HUDEP-2 (cell line): Measurements from ENCODE around the gene SMYD3.
A peak's percentile ranks its signal among the peaks of the same experiment; 100 is the strongest.

Experiments used
- DNase-seq, 76 experiments: peaks; one replicate each; lab custom pipeline; 2025; ENCODE audit not compliant: unreplicated experiment in 76 of 76; lab: John Stamatoyannopoulos, UW

The SMYD3 gene

GRCh38 chr1:246003442-246003730 lies 503.7 kb downstream of the SMYD3 start:
- no peak for DNase-seq

- peak in 71 of 76 experiments; percentile 3 to 81 (median 59) for DNase-seq
Observed at GRCh38 chr1:246002725-246003441, 504.2 kb downstream of the SMYD3 start.

- DNase-seq: peak in 2 of 76 experiments; percentile 3 to 6
Observed at GRCh38 chr1:246001837-246002230, 505.2 kb downstream of the SMYD3 start.

DNA sequence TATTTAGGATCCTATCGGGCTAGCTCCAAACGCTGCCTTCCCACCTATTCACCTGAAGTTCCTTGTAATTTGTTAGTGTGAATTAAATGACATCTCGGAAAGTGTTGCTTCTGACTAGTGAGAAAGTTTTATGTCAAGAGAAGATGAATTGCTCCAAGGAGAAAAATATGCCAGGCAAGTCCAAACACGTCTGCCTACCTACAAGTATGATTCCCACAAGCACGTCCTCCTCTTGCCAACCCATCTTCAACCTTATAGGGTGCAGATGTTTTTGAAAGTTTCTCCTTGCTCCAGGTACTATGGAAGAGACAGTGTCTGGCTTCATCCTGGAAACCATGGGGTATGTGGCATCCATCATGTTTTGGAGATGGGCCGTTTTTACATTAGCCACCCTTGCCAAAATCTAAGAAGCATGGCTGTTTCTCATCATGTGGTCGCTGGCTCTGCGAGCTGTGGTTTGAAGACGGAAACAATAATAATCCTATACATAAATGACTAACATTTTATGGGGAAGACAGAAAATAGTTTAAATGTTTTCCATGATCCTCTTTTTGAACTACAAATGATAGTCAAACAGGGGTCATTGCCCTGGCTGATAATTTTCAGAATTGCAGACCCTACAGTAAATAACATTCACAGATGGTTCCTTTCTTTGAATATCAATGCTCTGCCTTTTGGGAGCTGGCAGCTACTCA lies 505.8 kb downstream of the SMYD3 start:
- DNase-seq: no peak

GRCh38 chr1:246000638-246001015 lies 506.5 kb downstream of the SMYD3 start:
- DNase-seq: no peak

DNA sequence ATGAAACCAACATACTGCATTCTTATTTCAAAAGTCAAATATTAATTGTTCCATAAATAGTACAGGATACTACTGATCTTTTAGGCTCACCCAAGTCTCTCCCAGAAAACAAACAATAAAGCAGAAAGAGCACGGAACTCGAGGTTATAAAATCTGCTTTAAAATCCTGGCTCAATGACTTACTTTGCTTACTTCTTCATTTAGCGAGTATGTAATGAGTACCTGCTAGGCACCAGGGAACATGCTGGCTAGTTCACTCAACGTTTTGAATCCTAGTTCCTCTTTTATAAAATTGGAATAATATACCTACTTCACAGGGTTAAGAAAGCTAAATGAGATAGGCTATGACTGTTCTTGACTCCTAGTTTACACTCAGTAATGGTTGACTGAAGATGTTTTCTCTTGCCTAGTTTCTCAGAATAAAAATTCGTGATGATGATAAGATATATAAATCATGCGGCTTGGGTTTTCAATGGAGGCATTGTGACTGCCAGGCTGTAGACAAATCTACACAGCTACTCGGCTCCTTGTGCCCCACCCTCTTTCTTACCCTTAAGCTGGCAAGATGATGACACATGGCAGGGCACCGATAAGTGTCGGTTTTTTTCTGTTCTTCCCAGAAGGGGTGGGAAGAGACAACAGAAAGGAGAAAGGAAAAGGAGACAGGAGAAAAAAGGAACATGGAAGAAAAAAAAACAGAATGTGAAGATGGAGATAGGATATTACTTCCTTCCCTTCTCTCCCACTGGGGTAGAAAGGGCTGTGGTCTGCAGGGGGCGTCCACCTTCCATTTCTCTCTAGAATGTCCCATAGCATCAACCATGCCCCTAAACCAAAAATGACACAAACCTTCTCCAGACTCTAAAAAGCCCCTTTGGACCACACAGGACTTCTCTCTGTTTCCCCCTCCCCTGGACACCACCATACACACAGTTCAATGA lies 507.1 kb downstream of the SMYD3 start:
- DNase-seq: peak in 25 of 76 experiments; percentile 5 to 65 (median 30)

DNA sequence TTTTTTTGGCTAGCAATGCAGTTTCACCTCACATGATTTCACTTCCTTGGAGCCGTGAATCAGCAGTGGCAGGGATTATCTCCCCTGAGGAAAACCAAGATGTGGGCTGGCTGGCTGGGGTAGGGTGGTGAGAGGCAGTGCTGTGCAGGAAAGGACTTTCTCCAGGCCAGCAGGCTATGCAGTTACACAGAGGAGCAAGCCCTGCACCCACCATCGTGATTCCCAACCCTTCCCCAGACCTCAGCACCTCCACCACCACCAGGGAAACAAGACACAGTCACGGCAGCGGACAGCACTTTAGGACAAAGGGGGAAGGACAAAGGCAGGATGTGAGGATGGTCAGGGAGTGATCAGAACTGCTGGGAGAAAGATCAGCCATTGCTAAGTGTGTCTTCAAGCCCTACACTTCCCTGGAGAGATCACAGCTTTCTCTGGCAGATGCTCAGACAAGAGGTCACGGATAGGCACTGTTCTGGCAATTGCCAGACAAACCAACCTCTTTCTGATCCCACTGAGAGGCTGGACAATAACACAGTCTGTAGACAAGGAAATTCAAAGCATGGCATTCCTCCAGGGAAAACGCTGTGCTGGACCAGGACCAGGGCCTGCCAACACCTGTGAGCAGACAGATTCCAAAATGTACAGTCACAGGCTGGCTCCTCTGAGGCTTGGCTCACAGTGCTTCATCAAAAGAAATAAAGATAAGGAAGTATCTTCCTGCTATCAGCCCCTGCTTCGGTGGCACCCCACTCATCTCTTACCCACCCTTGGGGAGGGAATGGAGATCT lies 509.4 kb downstream of the SMYD3 start:
- DNase-seq: no peak

GRCh38 chr1:245996811-245997210 lies 510.3 kb downstream of the SMYD3 start:
- DNase-seq: no peak

GRCh38 chr1:245995474-245995873 lies 511.6 kb downstream of the SMYD3 start:
- no peak for DNase-seq

DNA sequence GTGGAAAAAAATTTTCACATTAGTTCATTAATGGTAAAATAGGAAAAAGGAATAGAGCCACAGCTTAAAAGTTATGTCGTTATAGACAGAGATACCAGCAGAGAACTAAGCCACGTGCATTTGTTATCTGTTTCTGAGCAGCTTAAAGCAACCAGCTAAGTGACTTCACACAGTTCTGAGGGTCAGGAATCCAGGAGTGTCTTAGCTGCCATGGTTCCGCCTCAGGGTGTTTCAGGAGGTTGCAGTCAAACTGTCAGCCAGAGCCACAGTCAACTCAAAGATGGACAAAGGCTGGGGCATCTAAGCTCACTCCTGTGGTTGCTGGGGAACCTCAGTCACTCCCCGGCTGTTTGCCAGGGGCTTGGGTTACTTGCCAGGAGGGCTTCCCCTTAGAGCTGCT lies 515.8 kb downstream of the SMYD3 start:
- DNase-seq: no peak

DNA sequence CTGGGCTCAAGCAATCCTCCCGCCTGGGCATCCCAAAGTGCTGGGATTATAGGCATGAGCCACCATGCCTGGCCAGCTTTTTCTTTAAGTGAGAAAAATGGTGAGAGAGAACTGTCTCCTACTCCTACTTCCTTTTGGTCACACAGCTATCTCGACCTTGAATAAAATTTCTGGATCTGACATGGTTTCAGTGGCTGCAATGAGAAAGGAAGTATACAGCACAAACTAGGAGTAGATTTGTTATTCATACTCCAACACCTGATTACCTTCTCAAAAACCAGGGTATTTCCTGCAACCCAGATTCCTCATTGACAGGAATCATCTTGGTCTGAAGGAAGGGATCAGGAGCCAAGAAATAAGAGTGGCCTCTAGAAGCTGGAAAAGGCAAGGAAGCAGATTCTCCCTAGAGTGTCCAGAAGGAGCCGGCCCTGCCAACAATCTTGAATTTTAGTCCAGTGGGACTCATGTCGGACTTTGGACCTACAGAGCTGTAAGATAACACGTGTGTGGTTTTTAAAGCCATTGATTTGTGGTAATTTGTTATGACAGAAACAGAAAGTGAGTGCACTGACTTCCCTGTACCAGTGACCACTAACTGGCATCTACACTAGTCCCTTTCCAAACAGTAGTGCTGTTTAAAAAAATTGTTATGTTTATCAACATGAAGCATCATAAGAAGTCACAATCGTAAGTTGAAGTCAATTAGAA lies 516.6 kb downstream of the SMYD3 start:
- DNase-seq: no peak

- DNase-seq: no peak
Observed at GRCh38 chr1:245988393-245989078, 518.5 kb downstream of the SMYD3 start.

- no peak for DNase-seq
Observed at GRCh38 chr1:245987997-245988392, 519.1 kb downstream of the SMYD3 start.

DNA sequence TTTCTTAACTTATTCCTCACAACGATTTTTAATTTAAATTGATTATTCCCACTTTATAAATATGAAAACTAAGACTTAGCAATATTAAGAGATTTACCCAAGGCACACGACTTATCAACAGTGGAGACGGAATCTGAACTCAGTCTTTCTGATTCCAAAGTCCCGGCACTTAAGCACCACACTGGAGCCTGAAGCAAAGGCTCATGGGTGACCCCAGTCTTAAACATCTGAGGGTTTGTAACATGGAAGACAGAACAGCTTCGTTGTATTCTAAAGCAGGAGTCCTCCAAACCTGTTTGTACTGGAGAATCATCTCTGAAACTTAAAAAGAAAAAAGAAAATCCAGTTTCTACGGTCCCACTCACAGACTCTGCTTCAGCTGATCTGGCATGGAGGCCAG lies 519.5 kb downstream of the SMYD3 start:
- no peak for DNase-seq

- DNase-seq: no peak
Observed at GRCh38 chr1:245987219-245987545, 519.9 kb downstream of the SMYD3 start.

DNA sequence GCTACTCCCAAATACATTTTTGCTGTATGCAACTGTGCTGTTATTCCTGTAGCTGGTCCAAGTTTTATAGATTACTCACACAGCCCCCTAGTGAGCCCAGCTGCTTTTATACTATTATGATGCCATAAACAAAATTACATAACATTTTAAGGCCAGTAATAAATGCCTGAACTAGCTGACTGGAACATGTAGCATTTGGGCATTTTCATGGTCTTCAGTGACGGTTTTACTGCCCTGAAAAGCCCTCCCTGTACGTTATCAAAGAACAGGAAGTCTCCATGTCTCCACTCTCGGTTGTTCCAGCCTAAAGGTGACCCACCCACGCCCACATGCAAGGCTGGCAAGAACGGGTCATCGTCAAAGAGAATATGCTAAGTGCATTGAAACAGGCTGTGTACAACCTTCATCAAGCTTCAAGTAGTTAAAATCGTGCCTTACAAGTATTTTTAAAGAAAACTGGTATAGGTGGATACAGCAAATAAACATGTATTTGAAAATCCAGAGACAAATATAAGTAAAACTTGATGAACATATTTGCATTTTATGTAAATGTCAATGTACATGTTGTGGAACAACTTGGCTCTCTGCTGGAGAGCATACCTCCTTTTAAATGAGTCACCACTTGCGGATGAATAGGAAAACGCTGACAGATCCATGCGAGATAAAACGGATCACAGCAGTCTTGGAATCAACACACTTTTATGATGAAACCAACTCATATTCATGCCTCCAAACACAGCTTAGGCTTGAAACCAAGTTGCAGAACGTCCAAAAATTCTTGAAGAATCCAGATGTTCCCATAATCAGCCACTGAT lies 520.5 kb downstream of the SMYD3 start:
- DNase-seq: peak in 2 of 76 experiments; percentile 7 to 13

- DNase-seq: no peak
Observed at GRCh38 chr1:245984390-245985155, 522.5 kb downstream of the SMYD3 start.
